NCI-H2081 treated with DMSO at 0.1 percent for 48 hours (cell line): ENCODE measurements around the gene ZNHIT6.
"Not testable (repeated sequence)": the region's sequence is repeated elsewhere in the genome, so short reads cannot be mapped to it uniquely, and the experiment has no call there.

Experiments
- DNase-seq: peaks from one replicate; lab custom pipeline; 2025; lab: John Stamatoyannopoulos, UW

ZNHIT6 gene

DNA sequence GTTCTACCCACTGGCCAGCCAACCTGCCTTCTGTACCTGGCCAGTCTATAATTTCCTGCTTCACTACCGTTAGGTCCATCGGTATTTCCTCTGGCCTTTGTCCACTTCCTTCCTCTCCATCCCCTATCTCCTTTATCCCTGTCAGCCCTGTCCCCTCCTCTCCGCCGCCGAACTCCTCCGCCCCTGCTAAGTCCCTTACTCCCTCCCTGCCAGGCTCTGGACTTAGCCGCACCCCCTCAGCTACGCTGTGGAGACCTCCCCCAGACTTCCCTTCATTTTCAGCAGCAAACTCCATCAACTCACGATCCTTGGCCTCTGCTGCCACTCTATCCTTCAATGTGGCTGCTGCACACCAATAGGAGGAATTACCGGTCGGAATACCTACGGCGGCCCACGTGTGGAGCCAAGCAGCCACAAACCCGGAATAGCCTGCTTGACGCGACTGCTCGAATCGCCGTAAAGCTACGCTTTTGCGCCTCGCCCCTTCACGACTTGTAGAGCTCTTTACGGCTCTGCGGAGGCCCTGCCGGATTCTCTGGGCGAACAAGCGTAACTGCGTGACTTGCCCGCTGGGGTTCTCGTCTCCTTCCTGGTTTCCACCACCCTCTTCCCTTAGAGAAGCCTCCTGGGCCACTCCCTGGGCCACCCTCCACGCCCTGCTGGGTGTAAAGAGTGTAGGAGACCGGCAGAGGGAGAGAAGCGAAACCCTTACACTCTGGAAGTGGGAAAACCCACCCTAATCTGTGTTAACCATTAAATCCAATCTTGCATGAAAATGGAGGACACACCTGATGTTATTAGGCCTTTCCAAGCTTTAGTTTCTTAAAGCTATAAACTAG, at the start of gene ZNHIT6:
Gene ZNHIT6, minus strand, starts transcription at position 444 of the 839 bp plus-strand sequence. Its CDS starts 149 bp downstream, at position 295.
- peak; percentile 64 for DNase-seq

DNA sequence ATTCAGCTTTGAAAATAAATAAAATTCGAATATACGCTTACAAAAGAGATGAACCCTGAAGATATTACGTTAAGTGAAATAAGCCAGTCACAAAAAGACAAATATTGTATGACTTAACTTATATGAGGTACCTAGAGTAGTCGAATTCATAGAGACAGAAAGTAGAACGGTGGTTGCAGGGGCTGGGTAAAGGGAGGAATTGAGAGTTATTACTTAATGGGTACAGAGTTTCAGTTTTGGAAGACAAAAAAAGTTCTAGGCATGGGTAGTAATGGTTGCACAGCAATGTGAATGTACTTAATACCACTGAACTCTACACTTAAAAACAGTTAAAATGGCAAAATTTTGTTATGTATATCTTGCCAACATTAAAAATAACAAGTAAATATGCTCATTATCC, 48.6 kb upstream of the ZNHIT6 start:
- DNase-seq = no peak

DNA sequence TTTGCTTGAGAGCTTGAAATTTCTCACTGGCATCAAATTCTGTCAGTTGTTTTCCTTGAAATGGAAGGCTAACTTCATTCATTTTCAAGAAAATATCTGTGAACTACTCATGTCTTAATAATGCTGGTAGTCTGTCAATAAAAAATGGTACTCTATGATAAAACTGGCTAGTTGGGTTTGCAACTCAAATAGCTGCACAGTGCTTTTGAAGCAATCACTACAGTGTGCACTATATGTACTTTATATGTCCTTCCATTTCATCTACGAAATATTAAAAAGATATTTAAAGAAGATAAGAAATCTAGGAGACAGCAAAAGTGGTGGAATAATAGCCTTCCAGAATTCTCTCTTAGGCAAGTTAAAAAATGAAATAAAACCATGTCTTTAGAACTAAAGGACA, 39.9 kb upstream of the ZNHIT6 start:
- DNase-seq = no peak

- no peak for DNase-seq
Measured at GRCh38 chr1:85746777-85747176, 38.5 kb upstream of the ZNHIT6 start.

DNA sequence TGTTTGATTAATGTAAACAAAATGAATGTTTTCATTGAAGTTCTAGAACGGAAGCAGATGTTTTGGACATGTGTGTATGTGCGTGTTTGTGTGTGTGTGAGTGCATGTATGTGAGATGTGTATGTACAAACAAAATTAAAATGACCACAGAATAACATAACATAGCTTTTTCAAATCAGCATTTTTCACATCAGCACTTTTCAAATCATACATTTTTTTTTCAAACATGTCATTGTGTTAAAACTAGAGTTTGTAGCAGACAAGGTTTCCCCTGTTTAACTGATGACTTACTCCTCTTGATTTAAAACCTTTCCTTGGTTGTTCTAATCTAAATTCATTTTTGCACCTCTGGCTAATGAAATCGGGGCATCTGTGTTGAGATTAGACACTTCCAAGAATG, 35.6 kb upstream of the ZNHIT6 start:
- no peak for DNase-seq

GRCh38 chr1:85734931-85735330, 26.7 kb upstream of the ZNHIT6 start:
- no peak for DNase-seq

DNA sequence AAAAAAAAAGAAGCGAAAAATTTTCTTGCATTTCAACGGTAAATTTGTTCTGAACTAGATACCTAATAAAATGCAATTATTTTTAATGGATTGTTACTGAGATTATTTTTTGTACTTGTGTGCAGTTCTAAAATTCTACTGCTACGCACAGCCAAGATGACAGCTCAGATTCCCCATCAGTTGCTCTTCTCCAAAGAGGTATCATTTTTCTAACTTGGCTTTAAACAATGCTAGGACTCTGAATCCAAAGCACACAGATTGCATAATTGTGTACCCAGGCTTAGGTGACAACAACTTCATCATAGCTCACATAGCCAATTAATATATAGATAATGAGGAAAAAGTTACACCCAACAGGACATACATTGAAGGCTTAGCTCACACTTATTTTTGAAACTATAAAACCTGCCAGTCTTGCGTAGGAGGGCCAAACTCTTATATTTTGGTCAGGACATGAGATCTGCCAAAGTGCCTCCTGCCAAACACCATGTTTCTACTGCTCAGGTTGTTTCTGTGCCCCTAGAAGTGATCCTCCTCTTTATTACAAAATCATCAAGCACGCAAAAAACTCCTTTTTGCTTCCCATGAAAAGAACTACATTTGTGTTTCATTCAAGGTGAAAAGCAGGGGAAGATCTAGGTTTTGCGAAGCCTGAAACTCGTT, 10.6 kb upstream of the ZNHIT6 start:
- DNase-seq = no peak

DNA sequence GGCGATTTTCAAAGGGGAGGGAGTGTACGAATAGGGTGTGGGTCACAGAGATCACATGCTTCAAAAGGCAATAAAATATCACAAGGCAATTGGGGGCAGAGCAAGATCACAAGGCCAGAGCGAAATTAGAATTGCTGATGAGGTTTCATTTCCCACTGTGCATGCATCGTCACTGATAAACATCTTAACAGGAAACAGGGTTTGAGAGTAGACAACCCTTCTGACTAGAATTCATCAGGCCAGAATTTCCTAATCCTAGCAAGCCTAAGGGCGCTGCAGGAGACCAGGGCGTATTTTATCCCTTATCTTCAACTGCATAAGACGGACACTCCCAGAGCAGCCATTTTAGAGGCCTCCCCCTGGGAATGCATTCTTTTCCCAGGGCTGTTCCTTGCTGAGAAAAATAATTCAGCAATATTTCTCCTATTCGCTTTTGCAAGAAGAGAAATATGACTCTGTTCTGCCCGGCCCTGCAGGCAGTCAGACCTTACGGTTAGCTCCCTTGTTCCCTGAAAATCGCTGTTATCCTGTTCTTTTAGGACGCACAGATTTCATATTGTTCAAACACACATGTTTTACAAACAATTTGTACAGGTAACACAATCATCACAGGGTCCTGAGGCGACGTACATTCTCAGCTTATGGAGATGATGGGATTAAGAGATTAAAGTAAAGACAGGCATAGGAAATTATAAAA, 6.3 kb upstream of the ZNHIT6 start:
- not testable (repeated sequence) for DNase-seq

DNA sequence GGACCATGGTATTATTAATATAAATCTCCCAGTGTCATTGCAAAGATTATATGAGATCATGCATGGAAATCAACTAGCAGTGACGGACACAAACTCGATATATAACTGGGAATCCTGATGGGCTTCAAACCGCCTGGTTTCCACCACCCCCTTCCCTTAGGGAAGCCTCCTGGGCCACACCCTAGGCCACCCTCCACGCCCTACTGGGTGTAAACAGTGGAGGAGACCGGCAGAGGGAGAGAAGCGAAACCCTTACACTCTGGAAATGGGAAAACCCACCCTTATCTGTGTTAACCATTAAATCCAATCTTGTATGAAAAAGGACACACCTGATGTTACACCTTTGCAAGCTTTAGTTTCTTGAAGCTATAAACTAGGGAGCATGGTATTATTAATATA, 595 bp upstream of the ZNHIT6 start:
- DNase-seq = no peak

- no peak for DNase-seq
Measured at GRCh38 chr1:85707267-85707989, 805 bp downstream of the ZNHIT6 start.

DNA sequence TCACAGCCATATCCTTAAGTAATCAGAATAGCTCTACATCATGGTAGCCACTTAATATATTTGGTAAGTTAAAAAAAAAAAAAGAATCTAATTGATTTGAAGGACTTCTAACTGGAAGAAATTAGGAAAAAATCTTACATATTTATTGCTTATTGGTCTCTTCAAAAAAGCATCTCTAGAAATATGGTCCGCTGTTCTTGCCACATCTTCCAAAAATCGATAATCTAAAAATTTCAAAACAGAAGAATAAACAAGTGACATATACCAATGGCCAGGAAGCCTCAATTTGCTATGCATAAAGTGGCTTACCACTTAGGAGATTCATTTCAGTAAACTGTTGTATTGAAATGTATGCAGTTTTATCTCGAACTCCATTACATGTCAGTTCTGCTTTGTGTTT, 2.3 kb downstream of the ZNHIT6 start:
- no peak for DNase-seq

- no peak for DNase-seq
Measured at GRCh38 chr1:85700422-85700821, 7.8 kb downstream of the ZNHIT6 start.

DNA sequence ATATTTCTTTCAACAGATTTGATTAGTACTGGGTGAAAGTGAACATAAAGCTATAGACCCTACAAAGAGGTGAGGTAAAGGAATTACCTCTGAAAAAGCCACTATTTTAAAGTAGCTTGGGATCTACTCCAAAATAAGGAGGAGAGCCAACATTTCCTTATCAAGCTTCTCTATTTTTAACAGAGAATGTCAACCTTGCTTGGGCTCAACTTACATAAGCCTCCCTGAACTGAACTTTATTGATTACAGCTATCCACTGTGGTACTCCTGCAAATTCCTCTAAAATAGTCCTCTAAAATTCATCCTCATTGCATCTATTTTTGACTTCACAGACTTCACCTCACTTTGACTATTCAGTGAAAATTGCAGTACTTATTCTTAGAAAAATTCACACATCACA, 10.3 kb downstream of the ZNHIT6 start:
- DNase-seq = no peak

DNA sequence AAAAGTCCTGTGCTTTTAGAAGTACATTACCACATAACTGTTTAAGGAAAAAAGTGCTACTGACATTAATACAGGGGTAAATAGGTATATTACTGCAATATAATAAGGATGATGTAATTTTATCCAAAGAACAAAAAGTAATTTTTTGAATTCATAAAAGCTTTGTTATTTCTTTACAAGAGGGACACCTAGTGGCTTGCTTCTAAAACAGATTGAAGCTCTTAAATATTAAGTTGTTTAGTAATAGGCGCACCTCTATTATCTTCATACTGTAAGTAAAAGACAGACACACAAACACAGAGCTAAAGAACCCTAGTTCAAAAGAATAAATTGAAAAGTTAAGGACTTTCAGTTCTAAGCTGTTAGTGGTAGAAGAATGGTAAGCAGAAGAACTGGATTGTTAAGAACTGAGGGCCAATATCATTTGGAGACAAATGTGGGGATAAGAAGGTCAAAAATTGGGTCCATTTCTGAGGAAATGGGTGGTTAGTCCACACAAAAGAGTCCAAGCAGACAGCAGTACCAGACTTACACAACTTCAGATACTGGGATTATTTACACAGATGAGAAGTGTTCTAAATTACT, 15.4 kb downstream of the ZNHIT6 start:
- DNase-seq = no peak

- no peak for DNase-seq
Measured at GRCh38 chr1:85689775-85690404, 18.3 kb downstream of the ZNHIT6 start.

- no peak for DNase-seq
Measured at GRCh38 chr1:85683292-85684025, 24.8 kb downstream of the ZNHIT6 start.

- no peak for DNase-seq
Measured at GRCh38 chr1:85681087-85681486, 27.1 kb downstream of the ZNHIT6 start.

- DNase-seq = no peak
Measured at GRCh38 chr1:85678193-85678592, 30.0 kb downstream of the ZNHIT6 start.

DNA sequence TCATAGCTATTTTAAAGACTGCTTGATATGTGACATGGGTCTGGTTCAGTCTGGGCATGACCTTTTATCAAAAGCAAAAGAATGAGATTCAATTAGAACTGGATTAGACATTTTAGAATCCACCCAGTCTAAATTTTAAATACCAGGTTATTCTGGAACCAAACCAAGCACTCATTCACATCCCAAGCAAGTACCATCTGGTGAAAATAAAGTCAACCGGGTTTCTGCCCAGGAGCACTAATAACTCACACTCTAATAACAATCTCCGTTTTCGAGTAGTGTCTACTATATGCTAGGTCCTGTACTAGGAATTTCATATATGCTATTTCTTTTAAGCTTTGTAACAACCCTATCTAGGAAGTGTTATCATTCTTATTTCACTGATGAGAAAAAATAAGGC, 30.6 kb downstream of the ZNHIT6 start:
- no peak for DNase-seq

DNA sequence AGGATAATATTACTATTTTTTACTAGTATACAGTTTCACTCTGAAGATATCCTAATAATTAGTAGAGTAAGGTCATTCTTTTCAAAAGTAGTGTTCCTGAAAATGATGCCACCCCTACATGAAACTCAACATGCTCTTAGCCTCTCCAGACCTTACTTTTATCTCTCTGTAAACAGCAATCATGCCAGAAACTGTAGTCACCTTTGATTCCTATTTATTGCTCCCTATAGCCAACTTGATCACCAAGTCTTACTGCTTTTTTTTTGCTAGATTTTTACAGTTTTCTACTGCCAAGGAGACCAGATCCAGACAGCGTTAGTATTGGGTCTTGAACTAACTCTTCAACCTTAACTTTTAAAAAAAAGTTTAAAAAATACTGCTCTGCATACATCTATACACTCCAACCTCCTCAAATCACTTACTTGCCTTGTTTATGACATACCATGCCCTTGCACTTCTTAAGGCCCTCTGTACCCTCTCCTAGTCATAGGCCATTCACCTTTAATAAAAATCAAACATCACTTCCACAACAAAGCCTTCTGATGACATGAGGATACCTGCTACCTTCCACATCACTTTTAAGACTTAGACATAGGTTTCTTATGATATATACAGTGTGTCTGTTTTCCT, 36.1 kb downstream of the ZNHIT6 start:
- DNase-seq = no peak
